Measurements from ENCODE around the gene HERC2.

The HERC2 gene

DNA sequence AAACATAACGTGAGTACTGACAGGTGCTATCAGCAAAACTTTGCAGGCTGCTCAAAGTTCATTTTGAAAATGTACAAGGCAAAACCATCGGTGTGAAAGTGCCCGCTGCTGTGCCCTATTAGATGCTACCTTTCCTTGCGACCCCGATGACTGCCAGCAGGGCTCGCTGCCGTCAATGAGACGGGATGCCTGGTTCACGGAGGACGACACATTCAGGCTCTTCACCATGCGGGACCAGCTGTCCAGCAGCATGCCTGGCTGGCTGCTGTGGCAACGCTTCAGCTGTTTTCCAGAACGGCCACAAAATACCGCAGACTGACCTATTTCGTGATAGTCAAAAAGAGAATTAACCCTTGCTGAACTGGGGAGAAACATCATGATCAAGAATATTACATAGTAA is 130.1 kb downstream of the HERC2 start:
- Histone ChIP-seq H3K9me2 (ENCODE audit: low read depth, low read length) (no peaks in the 10 kb centered on the region), H3K4me1 (ENCODE audit: insufficient read depth, low read length, severe bottlenecking) (no peaks in the 10 kb centered on the region), H3K4me3 (ENCODE audit: low read depth, low read length, poor library complexity, severe bottlenecking) (no peak overlapping the region), H3K27ac (ENCODE audit: low read depth, low read length, poor library complexity, severe bottlenecking) (no peak overlapping the region), H2AFZ (ENCODE audit: low read length) (no peak overlapping the region), H3K9me3 (ENCODE audit: low read length) (no peaks in the 10 kb centered on the region), H3F3A (ENCODE audit: insufficient read depth, low read length) (no peaks in the 10 kb centered on the region), H4K20me1 (ENCODE audit: insufficient read depth, low read length) (no peaks in the 10 kb centered on the region), H3K4me2 (ENCODE audit: low read length) (no peak overlapping the region), H3K79me2 (ENCODE audit: insufficient read depth, low read length) (no peaks in the 10 kb centered on the region), H3K27me3 (ENCODE audit: insufficient read depth, low read length) (no peaks in the 10 kb centered on the region), H3K36me3 (ENCODE audit: insufficient read depth, low read length) (peaks cover 55% of the 10 kb centered on the region), H3K9ac (ENCODE audit: low read length) (no peak overlapping the region)
- TF ChIP-seq CTCF (IDR thresholded peaks at IDR 0.05; ENCODE audit: low read length) (peak; percentile 55), EZH2 (IDR thresholded peaks at IDR 0.05; ENCODE audit: borderline replicate concordance, low read length) (no peak)

- H3K36me3 ChIP-seq (ENCODE audit: insufficient read depth, low read length): peaks cover 55% of the 10 kb centered on the region
- no peak overlapping the region for H3K4me3 ChIP-seq (ENCODE audit: low read depth, low read length, poor library complexity, severe bottlenecking)
- H3K27ac ChIP-seq (ENCODE audit: low read depth, low read length, poor library complexity, severe bottlenecking): no peak overlapping the region
- TF ChIP-seq EZH2 (IDR thresholded peaks at IDR 0.05; ENCODE audit: borderline replicate concordance, low read length) (no peak), CTCF (IDR thresholded peaks at IDR 0.05; ENCODE audit: low read length) (no peak)
- no peaks in the 10 kb centered on the region for H3K79me2 ChIP-seq (ENCODE audit: insufficient read depth, low read length)
- no peak overlapping the region for H3K4me2 ChIP-seq (ENCODE audit: low read length)
- no peaks in the 10 kb centered on the region for H3K9me3 ChIP-seq (ENCODE audit: low read length)
- H3K9ac ChIP-seq (ENCODE audit: low read length): no peak overlapping the region
- no peaks in the 10 kb centered on the region for H3K4me1 ChIP-seq (ENCODE audit: insufficient read depth, low read length, severe bottlenecking)
- no peaks in the 10 kb centered on the region for H4K20me1 ChIP-seq (ENCODE audit: insufficient read depth, low read length)
- H2AFZ ChIP-seq (ENCODE audit: low read length): no peak overlapping the region
- no peaks in the 10 kb centered on the region for H3K27me3 ChIP-seq (ENCODE audit: insufficient read depth, low read length)
- H3F3A ChIP-seq (ENCODE audit: insufficient read depth, low read length): no peaks in the 10 kb centered on the region
- H3K9me2 ChIP-seq (ENCODE audit: low read depth, low read length): no peaks in the 10 kb centered on the region
Observed at GRCh38 chr15:28190391-28191174, 131.4 kb downstream of the HERC2 start.

GRCh38 chr15:28185148-28185895 is 136.7 kb downstream of the HERC2 start:
- H3K27me3 ChIP-seq (ENCODE audit: insufficient read depth, low read length): no peaks in the 10 kb centered on the region
- TF ChIP-seq CTCF (IDR thresholded peaks at IDR 0.05; ENCODE audit: low read length) (no peak), EZH2 (IDR thresholded peaks at IDR 0.05; ENCODE audit: borderline replicate concordance, low read length) (no peak)
- no peak overlapping the region for H3K9ac ChIP-seq (ENCODE audit: low read length)
- no peaks in the 10 kb centered on the region for H4K20me1 ChIP-seq (ENCODE audit: insufficient read depth, low read length)
- no peak overlapping the region for H3K4me3 ChIP-seq (ENCODE audit: low read depth, low read length, poor library complexity, severe bottlenecking)
- H3K9me2 ChIP-seq (ENCODE audit: low read depth, low read length): no peaks in the 10 kb centered on the region
- H3K36me3 ChIP-seq (ENCODE audit: insufficient read depth, low read length): peaks cover 62% of the 10 kb centered on the region
- no peak overlapping the region for H2AFZ ChIP-seq (ENCODE audit: low read length)
- H3K9me3 ChIP-seq (ENCODE audit: low read length): no peaks in the 10 kb centered on the region
- no peaks in the 10 kb centered on the region for H3K79me2 ChIP-seq (ENCODE audit: insufficient read depth, low read length)
- no peaks in the 10 kb centered on the region for H3F3A ChIP-seq (ENCODE audit: insufficient read depth, low read length)
- H3K4me1 ChIP-seq (ENCODE audit: insufficient read depth, low read length, severe bottlenecking): no peaks in the 10 kb centered on the region
- no peak overlapping the region for H3K27ac ChIP-seq (ENCODE audit: low read depth, low read length, poor library complexity, severe bottlenecking)
- H3K4me2 ChIP-seq (ENCODE audit: low read length): no peak overlapping the region

Measured in OCI-LY1 (cell line).